ENCODE results near the gene COL13A1.

Gene COL13A1

DNA sequence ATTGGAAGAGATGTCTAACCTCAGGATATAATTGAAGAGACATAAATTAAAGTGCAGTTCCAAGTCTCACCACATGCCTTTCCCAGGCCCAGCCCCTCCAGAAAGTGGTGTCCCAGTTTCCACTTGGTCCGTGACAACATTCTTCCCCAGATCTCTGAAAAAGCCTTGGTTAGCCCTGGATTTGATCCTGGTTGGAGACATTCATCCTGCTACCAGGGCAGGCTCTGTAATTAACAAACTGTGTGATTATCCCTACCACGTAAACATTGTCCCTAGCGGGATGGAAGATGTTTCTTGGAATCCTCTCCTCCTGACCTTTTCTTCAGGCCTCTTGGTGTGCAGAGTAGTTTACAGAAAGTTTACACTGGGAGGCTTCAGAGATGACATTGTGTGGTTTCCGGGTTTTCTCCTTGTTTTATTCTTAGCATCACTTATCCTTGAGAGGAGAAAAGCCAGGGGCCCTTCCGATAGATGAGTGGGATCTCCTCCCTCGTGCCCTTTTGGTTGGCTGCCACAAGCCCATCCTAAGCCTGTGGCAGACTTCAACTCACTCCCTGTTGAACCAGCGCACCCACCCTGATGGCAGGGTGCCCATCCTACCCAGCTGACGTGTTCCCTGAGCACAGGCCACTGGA, 83.8 kb downstream of the COL13A1 start:
- no peak for DNase-seq (ENCODE audit: low read depth in 2 of 2)

DNA sequence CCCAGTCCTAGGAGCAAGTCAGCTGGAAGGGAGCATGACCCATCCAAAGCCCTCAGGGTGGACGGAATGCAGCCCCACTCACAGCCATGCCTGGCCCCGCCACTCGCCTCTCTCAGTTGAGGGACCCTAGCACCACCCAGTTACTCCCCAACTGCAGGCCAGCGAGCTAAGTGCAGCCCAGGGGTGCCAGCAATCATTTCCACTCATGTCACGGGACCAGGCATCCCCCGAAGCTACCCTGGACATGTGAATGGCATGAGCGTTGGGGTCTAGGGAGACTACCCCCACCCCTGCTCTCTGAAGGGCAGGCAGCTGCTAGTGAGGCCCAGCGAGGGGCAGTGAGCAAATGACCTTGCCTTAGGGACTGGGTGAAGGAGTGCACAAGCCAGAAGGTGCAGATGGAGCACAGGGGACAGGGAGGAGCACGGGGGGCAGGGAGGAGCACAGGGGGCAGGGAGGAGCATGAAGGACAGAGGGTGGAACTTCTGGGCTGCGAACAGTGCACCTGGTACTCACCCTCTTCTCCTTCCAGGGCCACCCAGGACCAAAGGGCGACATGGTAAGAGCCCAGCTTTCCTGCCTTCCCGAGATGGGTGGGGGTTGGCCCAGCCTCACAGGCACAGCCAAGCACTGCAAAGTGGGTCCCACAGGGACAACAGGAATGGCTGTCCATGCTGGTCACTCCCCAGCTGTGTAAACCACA, 87.3 kb downstream of the COL13A1 start:
- no peak for DNase-seq (ENCODE audit: low read depth in 2 of 2)

DNA sequence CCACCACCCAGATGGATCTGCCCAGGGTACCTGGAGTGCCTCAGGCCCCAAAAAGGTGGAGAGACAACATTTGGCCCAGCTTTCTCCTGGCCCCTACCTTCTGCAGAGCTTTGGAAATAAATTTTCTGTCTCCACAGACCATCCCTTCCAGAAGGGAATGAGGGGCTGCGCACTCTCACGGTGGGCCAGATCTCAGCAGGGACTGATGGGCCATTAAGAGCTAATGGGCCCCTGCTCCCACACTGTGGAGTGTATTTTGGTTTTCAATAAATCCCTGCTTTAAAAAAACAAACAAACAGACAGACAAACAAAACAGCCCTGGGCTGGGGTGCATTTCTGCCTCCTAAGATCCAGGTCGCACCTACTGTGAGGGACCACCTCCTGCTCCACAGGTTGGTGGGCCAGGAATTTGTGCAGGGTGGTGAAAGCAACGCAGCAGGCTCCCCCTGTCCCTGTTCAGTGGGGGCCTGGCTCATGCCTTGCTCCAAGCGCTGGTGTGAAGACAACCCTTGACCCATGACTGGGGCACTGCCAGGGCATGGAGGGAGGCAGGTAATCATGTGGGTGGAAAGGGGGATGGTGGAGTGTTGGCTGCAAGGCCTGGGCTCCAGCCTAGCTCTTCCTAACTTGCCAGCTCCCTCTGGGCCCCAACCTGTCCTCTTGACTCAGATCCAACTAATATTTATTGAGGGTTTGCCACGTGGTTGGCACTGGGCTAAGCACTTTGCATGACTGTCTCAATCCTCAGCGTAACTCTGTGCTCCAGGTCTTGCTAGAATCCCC, 88.5 kb downstream of the COL13A1 start:
- no peak for DNase-seq (ENCODE audit: low read depth in 2 of 2)

DNA sequence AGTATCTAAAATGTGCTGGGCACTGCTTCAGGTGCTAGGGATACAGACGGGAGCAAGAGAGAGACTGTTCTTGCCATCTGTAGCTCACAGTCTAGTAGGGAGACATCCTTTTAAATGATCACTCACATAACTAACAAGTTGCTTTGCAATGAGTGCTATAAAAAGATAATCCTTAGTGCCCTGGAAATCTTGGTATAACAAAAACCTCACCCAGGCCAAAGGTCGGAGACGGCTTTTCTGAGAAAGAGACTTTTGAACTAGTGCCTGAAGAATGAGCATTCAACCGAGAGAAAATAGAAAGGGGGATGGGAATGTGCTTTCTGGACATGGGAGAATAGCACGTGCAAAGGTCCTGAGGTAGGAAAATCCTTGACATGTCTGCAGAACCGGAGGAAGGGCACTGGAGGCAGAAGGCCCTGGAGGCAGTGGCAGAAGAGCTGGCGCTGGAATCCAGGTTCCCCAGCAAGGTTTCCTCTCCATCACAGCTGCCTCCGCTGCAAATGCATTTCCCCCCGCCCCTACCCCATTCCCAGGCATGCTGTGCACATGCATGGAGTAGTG, 89.4 kb downstream of the COL13A1 start:
- no peak for DNase-seq (ENCODE audit: low read depth in 2 of 2)

DNA sequence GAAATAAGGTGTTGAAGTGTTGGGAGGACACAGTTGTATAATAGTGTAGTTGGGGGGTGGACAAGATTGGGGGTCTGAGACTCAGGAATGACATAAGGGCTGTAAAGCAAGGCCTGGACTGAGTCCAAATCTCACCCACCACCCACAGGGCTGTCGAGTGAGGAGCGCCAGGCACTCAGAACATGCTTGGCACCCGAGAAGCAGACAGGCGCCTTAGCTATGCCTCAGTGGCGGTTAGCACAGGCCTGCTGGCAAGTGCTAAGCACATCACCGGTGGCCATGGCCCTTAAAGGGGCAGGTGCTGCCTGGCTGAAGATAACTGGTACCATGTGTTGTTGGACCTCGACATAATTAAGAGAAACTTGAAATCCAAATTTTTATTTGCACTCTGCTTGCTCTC, 90.7 kb downstream of the COL13A1 start:
- no peak for DNase-seq (ENCODE audit: low read depth in 2 of 2)

DNA sequence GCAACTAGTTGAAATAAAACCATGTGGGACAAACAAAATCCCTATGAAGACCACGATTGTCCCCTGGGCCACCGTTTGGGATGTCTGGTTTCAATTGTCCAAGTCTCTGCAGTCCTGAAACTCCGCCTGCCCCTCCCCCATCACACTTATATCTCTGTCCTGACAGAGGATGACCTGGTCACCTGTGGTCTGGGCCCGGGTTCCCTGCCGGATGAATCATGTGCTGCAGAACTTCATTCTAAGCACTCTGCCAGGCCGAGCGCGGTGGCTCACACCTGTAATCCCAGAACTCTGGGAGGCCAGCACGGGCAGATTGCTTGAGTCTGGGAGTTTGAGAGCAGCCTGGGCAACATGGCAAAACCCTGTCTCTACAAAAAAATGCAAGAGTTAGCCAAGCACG, 91.1 kb downstream of the COL13A1 start:
- DNase-seq (ENCODE audit: low read depth in 2 of 2): no peak

DNA sequence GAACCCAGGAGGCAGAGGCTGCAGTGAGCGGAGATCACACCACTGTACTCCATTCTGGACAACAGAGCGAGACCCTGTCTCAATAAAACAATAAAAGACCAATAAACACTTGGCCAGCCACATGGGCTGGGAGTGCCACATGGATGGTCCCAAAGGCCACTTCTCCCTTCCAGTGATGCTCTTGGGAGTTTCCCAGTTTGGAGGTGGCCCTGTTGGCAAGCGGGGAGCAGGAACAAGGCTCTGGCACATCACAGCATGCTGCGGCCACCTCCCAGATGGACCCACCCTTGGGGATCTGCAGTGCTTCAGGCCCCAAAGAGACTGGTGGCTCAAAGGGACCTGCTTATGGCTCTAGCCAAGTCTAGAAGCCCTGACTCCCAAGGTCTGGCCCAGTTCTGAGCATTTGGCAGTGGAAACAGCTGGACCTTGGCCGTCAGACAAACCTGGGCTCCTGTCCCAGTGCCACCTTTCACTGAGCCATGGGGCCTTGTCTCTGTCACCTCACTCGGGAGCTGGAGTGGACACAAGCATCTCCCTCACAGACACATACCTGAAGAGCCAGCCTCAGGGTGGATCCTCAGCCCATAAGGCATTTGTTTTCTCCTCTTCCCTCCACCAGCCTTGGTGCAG, 91.7 kb downstream of the COL13A1 start:
- DNase-seq (ENCODE audit: low read depth in 2 of 2): no peak

DNA sequence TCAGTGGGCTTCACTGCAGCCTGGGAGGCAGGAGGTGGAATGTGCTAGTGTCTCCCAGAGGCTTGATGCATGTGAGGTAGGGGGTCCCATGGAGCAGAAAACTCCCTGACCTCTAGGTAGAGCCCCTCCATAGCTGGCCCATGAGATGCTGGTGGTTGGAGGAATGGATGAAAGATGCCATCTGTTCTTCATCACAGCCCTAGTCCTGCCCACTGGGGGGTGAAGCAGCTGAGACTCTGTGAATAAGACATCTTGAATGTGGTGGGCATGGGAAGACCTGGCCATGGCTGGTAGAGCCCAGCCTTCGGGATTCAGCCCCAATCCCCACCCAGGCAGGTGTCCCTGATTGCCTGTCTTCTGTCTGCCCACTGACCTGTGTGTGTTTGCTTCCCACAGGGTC, 92.5 kb downstream of the COL13A1 start:
- DNase-seq (ENCODE audit: low read depth in 2 of 2): no peak

DNA sequence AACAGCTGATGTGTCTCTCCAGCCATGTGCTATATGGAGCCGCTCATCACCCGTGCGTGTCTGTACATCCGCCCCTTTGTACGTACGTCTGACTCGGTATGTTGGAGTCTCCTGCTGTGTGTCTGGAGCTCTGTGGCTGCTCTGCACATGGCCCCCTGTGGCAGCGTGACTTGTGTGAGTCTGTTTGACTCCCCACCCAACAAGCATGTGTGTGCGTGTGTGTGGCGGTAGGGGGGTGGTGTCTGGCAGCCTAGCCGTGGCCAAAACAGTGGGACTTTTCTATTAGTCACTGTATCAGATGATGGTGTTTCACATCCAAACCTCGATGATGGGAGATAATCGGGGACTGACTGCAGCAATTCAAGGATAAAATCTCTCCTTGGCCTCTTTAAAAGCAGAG, 94.1 kb downstream of the COL13A1 start:
- peak; percentile 74 to 81 for DNase-seq (ENCODE audit: low read depth in 2 of 2)

DNA sequence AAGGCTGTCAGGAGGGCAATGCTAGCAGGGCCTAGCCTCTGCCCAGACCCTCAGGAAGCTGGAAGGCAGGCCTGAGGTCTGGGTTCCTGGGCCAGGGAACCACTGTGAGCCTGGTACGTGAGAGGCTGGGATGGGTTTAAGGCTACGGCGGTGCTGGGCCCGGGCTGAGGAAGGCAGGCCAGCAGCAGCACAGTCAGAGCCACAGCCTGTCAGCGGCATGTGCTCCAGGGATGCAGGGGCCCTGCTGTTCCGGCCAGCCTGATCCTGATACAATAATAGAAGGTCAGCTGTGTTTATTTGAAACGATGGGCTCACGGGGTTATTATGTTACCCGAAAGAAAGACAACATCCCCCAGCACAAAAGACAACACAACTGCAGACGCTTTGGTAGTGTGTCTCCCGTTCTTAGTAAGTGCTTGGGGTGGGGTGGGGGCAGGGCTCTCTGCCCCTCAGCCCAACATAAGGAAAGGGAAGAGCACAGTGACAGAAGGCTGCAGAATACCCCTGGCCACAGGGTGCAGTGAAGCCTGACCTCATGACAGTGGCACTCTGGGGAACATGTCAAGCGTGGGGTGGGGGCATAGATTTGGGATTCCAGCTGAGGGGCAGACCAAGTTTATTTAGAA, 95.0 kb downstream of the COL13A1 start:
- DNase-seq (ENCODE audit: low read depth in 2 of 2): no peak

DNA sequence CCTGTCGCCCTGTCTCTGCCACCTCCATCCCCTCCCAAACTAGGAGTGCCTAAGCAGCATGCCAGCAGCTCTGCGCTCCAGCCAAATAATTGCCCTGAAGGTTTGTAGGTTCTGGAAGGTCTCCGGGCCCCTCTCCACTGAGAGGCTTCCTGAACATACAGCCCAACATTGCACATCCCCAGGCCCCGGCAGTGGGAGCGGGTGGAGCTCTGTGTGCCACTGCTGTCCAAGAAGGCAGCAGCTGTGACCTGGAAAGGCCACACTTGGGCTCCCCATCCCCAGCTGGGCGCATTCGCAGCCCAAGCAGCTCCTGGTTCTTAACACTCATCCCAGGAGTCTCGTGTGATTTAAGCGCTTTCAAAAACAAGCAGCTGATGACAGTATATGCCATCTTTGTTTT, 95.7 kb downstream of the COL13A1 start:
- DNase-seq (ENCODE audit: low read depth in 2 of 2): no peak

DNA sequence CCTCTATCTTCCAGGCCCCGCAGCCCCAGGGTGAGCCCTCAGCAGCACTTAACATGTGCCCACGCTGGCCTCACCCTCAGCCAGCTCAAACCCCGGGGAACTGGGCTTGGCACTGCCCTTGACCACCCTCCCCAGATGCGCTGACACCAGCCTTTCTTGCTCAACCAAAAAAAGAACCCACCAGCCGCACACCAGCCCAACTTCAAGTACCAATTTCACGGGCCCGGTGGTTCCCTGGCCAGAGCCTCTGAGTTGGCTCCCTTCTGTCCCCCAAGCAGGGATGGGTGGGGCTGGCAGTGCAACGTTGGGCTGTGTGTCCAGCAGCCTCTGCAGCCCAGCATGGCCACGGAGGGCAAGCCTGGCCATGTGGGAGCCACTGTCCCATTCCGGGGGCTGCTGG, 96.3 kb downstream of the COL13A1 start:
- DNase-seq (ENCODE audit: low read depth in 2 of 2): no peak

DNA sequence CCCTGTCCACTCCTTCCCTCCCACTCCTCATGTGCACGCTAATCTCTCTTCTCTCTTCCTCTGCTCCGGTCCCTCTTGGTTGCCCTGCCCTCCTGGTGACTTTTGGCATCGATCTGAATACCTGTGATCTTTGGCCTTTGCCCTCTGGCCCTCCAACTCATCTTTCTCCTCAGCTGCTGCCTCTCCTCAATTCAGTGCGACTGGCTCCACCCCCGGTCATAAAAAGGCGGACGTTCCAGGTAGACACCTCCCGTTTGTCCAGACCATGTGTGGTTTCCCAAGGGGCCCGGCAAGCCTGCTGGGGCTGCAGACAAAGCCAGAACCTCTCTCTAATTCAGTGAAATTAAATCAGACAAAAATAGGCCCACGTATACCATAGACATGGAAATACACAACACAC, 96.8 kb downstream of the COL13A1 start:
- DNase-seq (ENCODE audit: low read depth in 2 of 2): no peak

DNA sequence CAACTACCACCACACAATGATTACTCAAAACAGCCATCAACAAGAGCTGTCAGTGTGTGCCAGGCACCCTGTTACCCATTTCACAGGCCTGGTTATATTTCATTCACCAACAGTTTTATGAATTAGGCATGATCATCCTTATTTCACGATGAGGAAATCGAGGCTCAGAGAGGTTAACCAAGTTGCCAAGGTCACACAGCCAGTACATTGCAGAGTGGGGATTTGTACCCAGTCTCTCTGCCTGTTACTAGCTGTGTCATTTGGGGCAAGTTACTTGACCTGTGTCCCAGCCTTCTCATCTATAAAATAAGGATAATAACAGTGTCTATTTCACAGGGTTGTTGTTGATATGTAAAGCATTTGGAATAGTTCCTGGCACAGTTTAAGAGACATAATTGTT, 97.2 kb downstream of the COL13A1 start:
- DNase-seq (ENCODE audit: low read depth in 2 of 2): no peak

DNA sequence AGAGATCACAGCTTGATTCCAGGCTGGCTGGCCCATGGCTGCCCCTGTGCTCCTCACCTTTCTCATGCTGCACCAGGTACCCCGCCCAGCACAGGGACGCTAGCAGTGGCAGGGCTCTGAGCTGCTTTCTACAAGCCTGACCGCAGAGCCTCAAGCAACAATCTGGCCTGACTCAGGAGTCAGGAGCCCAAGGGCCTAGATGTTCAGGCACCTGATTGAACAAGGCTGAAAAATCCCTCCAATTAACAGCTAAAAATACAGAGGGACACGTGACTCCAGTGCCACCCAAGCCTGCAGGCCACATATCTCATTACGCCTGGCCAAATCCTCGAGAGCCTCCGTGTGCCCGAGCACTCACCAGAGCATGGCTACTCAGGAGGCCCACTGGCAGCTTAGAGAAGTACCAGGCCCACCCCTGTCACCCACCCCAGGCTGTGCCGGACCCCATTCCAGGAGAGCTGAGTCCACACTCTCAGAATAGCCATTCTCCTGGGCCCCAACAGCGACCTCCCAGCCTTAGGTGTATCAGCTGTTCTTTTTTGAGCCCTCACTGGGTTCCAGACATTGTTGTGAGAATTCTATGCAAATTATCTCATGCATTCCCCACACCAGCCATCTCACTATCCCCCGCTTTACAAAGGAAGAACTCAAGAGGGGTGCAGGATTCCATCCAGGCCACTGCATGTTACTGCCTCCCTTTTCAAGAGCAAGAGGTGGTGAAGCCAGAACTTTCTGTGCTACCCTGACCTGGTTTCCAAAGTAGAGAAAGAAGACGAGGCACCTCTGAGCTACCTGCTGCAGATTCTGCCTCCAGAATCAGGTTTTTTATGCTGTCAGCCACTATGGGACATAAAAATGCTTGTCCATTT, 98.3 kb downstream of the COL13A1 start:
- no peak for DNase-seq (ENCODE audit: low read depth in 2 of 2)

DNA sequence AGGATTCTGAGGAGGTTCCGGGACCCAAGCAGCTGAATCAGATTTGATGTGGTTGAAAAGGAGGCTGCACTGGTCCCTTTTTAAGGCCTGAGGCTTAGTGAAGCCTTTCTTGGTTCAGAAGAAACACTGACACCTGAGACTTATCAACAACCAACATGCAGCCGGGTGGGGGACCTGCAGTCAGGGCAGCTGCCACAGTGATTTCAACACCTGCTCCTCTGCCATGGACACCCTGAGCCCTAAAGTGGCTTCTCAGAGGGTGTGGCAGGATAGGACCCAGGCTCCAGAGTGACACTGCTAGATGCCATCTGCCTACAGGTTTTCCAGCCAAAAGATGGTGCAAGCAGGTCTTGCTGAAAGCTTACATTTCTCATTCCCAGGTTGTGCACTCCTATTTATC, 99.3 kb downstream of the COL13A1 start:
- no peak for DNase-seq (ENCODE audit: low read depth in 2 of 2)

DNA sequence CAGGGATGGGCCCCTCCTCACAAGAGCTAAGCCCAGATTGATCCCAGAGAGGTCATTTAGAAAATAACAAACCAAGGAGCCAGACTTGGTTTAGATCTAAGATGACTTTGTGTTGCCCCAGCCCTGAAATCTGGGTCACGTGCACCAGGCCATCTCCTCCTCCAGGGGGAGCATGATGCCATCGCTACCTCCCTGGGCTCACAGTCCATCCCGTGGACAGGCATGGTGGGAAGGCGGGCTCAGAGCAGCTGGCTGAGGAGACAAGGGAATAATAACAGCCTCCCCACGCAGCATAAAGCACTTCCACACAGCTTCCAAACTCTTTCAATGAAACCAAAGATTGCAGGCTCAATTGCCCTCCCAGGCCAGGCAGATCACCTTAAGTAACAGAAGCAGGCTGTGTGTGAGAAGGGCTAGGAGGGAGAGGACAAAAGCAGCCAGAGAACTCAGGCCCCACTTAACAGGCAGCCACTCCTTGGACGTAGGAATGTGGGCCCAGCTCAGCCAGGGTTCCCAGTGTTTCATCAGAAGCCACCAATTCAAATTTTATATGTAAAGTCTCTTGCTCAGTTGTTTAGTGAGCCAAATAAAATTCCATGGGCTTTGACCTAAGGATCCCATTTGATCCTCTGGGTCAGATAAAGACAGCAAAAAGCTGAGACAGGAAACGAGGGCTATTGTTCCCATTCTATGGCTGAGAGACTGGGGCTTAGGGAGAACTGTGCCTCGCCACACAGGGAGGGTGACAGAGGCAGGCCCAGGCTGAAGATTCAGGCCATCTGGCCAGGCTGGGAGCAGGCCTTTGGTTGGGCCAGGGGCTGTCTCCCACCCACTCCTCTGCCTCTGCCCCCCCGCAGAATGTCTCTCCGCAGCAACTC, 100.2 kb downstream of the COL13A1 start:
- no peak for DNase-seq (ENCODE audit: low read depth in 2 of 2)

DNA sequence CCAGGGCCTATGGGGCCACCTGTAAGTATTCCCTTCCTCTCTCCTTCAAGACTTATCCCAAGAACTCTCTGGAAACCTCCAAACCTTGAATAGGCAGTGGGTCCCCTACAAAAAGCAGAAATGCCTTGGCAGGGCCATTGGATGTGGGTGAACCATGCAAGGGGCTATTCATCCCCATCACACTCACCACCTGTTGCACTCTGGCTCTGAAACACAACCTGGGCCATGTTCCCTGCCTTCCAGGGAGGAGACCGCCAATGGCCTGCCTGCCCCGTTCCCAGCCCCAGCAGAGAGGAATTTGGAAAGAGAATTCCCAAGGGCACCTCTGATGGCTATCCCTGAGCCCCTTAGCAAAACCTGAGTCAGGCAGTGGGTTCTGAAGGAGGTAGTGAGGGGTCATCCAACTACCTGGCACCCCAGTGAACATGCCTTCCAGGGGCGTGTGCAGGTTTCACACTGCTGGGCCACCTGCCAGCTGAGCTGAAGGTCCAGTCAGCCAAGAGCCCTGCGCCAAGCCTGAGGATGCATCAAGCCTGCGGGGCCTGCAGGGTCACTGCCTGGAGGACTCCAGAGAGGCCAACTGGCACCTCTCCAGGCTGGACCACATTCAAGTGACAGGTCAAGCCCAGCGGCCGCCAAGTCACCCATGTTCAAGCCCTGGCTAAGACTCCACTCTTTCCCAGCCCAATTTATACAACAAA, 101.3 kb downstream of the COL13A1 start:
- DNase-seq (ENCODE audit: low read depth in 2 of 2): no peak

DNA sequence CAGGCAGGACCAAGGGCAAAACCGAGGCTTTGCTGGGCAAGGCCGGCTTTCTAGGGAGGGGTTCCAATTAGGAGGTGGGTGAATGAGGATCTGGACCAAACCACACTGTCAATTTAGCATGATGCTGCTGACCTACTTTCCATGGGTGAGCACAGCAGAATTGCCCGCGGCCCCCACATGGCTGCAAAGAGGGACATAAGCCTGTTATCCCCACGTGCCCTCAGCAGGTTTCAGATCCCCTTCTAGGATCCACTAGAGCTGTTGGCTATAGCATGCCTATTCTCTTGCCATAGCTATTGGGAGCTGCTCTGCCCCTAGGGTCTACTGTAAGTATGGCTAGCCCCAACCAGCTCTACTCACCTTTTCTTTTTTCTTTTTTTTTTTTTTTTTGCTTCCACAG, 102.8 kb downstream of the COL13A1 start:
- DNase-seq (ENCODE audit: low read depth in 2 of 2): no peak
